ENCODE data around the gene FXYD5.

- no peak for TF ChIP-seq TRIM24 (IDR thresholded peaks at IDR 0.05)
- TF ChIP-seq SIX5 (IDR thresholded peaks at IDR 0.05; ENCODE audit: borderline replicate concordance in 1 of 2, insufficient read depth in 1 of 2, low read depth in 1 of 2, low read length in 2 of 2) = no peak
- no peak for TF ChIP-seq ARHGAP35 (IDR thresholded peaks at IDR 0.05; ENCODE audit: partially characterized antibody)
- TF ChIP-seq, protein P1, sequence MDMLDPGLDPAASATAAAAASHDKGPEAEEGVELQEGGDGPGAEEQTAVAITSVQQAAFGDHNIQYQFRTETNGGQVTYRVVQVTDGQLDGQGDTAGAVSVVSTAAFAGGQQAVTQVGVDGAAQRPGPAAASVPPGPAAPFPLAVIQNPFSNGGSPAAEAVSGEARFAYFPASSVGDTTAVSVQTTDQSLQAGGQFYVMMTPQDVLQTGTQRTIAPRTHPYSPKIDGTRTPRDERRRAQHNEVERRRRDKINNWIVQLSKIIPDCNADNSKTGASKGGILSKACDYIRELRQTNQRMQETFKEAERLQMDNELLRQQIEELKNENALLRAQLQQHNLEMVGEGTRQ (CRISPR knock-in tag; IDR thresholded peaks at IDR 0.05) = no peak
- TF ChIP-seq ZZZ3 (IDR thresholded peaks at IDR 0.05) = no peak
- TF ChIP-seq SIN3B (IDR thresholded peaks at IDR 0.05; ENCODE audit: low read depth) = no peak
- no peak for TF ChIP-seq NFIC (IDR thresholded peaks at IDR 0.05)
- no peak for TF ChIP-seq ZNF3 (CRISPR knock-in tag; IDR thresholded peaks at IDR 0.05)
These were observed 6.3 kb downstream of the FXYD5 start for GRCh38 chr19:35160629-35161433.
